Fibroblast of the aortic adventitia (primary cell): ENCODE results near the gene CAMK2B. TPM values are rescaled to one million over a fixed set of nuclear protein-coding genes. Genes with fewer than 3 reads are reported as not detected.

Experiments
- DNase-seq: peaks from one replicate; pipeline ENCODE4 v3.0.0-alpha.2; 2010; ENCODE audit warnings: low read depth
- H3K4me3 ChIP-seq: 2 replicates; pipeline ENCODE4 v1.5.1; 2011; ENCODE audit warnings: low read depth, mild to moderate bottlenecking, control low read depth, low read length, moderate library complexity
- total RNA-seq: library from RNA; depleted of rRNA; stranded (reverse); fragments of >200 nt; gene quantifications from 2 replicates; pipeline ENCODE4 v1.2.3, GENCODE V29; 2012; ENCODE audit warnings: low replicate concordance
- TF ChIP-seq, protein P1 (sequence below): IDR thresholded peaks from 2 replicates; pipeline ENCODE4 v1.5.1; 2011; ENCODE audit warnings: mild to moderate bottlenecking, low read length, control low read depth, inconsistent platforms; ENCODE audit not compliant: insufficient read depth

CAMK2B gene
- total RNA-seq, 1 donor = 6.4 TPM

DNA sequence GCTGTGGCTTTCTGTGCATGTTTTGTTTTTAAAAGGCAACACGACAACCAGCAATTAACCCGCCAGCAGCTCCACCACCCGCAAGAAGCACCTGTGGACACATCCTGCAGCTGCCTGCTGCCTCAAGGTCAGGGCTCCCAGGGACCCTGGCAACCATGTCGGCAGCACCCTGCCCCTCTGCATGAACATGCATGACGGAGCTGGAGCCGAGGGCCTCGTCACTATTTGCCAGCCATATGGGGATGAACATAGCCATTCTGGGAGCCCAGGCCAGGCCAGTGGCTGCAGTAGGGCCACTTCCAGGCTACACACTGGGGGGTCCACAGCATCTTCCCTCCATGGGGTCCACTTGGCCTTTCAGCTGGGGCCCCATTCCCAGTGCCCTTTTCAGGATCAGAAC is 52.9 kb downstream of the CAMK2B start:
- no peak overlapping the region for H3K4me3 ChIP-seq
- TF ChIP-seq, protein P1, sequence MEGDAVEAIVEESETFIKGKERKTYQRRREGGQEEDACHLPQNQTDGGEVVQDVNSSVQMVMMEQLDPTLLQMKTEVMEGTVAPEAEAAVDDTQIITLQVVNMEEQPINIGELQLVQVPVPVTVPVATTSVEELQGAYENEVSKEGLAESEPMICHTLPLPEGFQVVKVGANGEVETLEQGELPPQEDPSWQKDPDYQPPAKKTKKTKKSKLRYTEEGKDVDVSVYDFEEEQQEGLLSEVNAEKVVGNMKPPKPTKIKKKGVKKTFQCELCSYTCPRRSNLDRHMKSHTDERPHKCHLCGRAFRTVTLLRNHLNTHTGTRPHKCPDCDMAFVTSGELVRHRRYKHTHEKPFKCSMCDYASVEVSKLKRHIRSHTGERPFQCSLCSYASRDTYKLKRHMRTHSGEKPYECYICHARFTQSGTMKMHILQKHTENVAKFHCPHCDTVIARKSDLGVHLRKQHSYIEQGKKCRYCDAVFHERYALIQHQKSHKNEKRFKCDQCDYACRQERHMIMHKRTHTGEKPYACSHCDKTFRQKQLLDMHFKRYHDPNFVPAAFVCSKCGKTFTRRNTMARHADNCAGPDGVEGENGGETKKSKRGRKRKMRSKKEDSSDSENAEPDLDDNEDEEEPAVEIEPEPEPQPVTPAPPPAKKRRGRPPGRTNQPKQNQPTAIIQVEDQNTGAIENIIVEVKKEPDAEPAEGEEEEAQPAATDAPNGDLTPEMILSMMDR = no peak
- DNase-seq = no peak

DNA sequence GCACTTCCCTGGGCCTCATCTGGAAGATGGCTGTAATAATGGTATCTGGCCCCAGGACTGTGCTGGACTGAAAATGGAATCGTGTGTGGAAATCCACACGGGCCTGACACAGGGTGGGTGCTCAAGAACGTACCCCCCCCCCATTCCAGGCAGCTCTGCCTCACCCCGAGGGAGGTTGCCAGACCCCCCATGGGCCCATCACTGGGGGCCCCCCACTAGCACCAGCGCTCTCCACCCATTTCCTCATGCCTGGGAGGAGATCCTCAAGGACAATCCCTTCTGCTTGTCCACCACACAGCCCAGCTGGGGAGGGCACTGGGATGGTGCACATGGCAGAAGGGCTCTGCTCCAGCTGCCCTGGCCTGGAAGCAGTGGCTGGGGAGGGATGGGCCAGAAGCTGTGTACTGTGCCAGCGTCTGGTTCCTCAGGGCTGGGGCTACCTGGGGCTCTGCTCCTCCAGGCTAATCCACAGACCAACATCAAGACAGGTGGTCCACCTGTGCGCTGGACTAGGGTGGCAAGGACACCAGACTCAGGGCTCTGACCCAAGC is 55.4 kb downstream of the CAMK2B start:
- TF ChIP-seq, protein P1 = no peak
- no peak overlapping the region for H3K4me3 ChIP-seq
- DNase-seq = no peak

DNA sequence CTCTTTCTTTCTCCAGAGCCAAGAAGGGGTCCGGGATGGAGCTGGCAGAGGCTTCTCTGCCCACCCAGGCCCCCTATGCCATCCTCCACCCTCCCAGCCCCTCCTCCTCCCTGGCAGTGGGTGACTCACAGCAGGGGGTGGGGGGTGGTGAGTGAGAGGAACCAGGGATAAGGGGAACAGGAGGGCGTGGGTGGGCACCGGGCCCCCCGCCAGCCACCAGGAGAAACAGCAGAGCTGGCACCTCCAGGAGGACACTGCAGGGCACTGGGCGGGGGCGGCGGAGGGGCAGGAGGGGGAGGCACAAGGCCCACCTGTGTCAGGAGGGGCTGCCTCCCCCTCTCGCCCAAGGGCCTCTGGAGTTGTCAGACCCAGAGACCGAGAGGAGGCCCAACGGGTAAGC is 56.0 kb downstream of the CAMK2B start:
- no peak overlapping the region for H3K4me3 ChIP-seq
- TF ChIP-seq, protein P1 = no peak
- no peak for DNase-seq

DNA sequence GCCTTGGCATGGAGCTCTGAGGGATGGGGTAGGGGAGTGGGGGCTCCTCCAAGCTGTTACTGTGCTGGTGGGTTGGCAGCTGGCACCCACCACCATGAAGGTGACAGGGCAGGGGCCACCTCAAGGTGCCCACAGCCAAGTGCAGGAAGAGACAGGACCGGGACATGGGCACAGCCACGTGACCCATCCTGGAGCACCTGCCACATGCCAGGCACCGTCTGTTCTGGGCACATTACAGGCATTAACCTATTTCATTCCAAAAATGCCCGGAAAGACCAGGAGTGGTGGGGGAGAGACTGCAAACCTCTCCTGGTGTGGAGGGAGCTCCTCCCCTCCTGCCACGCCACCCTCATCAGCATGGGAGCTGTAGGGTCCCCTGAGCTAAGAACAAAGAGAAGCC is 56.7 kb downstream of the CAMK2B start:
- no peak overlapping the region for H3K4me3 ChIP-seq
- no peak for DNase-seq
- TF ChIP-seq, protein P1 = no peak

DNA sequence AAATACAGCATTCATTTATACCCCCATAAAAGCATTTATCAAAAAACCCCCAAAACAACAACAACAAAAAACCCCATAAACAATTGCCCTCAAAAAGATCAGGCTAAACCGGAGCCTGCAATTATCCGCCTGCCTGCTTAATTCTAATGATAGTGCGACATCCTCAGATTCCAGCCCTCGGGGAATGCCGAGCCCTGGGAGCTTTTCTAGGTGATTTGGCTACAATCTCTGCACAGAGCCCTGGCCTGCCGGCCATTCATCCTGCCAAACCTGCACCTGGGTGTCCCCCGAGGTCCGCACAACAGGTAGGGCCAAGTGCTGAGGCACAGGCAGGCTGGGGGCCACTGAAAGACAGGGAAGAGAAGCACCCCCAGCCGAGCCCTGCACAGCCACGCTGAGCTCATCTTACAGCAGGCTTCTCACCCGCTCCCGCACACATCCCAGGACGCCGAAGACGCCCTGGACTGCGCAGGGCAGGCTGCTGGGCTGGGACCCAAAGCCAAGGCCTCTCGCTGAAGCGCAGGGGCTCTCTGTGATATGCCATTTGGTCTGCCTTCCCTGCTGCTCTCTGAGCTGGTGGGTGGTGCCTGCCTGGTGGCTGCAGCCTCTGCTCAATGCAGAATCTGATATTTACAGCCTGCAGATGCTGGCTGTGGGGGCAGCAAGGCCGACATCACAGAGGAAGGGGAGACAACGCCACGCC is 57.5 kb downstream of the CAMK2B start:
- no peak for DNase-seq
- TF ChIP-seq, protein P1 = no peak
- no peak overlapping the region for H3K4me3 ChIP-seq

DNA sequence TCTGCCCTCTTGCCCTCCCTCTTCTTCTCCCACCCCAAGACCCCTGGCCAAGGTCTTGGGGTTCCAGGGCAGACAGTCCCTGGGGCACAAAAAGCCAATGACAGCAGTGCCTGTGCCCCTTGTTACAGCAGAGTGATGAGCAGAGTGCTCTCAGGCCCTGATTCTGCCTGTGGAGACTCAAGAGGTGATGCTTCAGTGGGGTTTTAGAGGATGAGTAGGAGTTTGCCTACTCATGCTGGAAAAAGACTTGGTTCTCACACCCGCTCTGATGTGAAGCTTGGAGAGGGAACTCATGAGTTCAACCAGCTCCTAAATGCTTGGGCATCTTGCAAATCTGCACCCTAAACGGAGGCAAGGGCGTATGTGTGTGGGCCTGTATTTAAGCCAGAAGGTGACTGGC is 58.2 kb downstream of the CAMK2B start:
- TF ChIP-seq, protein P1 = no peak
- no peak for DNase-seq
- no peak overlapping the region for H3K4me3 ChIP-seq
